NCI-H1930 (cell line): Measurements from ENCODE around the gene HBS1L.

Experiments used
- DNase-seq, 2 experiments: peaks; one replicate each; lab custom pipeline; 2025; lab: John Stamatoyannopoulos, UW

HBS1L gene

DNA sequence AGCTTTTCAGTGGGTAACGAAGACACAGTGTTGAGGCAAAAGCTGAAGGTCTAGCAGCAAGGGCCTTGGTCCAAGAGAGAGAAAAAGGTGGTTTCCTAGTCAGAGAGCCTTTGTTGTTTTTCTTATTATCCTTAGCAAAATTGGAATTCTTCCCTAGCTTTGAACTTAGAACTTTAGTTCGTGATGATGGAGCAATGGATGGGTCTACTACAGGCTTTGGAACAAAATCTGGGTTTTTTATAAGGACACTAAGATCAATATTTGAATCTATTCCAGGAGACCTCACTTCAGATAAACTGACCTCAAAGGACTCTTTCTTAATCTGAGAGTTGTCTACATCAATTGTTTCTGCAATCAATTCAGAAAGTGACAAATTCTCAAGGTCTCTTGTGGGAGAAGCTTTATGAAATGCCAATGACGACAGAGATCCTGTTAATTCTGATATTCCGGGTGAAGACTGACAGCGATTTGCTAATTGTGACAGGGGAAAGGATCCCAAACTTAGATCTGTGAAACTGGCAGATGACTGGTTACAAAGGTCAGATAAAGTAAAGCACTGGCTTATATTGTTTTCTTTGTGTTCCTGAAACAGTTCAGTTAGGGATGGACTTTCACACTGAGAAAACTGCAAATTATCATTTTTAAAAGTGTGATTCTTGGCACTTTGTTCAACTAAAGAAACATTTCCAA, 17.7 kb downstream of the HBS1L start:
- no peak for DNase-seq

- DNase-seq = no peak
Observed at GRCh38 chr6:135033238-135033637, 21.4 kb downstream of the HBS1L start.

DNA sequence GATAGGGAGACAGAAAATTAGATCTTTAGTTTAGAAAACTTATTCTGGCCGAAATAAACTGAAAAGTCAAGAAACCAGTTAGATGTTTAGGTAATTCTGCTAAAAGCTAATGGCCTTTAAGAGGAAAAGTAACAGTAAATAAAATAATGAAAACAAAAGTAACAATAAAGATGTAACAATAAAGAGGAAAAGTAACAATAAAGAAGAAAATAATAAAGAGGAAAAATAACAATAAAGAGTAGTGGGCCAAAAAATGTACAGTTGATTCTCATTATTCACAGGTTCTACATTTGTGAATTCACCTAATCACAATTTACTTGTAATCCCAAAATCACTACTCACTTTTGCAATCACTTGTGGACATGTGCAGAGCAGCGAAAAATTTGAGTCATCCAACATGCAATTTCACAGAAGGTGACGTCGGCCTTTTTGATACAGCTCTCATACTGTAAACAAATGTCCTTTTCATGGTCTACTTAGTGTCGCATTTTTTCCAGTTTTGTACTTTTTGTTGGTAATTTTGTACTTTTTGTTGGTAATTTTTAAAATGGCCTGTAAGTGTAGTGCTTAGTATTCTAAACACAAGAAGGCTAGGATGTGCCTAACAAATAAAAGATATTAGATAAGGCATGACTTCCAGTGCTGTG, 24.0 kb downstream of the HBS1L start:
- no peak for DNase-seq

- DNase-seq = no peak
Observed at GRCh38 chr6:135030056-135030473, 24.6 kb downstream of the HBS1L start.

DNA sequence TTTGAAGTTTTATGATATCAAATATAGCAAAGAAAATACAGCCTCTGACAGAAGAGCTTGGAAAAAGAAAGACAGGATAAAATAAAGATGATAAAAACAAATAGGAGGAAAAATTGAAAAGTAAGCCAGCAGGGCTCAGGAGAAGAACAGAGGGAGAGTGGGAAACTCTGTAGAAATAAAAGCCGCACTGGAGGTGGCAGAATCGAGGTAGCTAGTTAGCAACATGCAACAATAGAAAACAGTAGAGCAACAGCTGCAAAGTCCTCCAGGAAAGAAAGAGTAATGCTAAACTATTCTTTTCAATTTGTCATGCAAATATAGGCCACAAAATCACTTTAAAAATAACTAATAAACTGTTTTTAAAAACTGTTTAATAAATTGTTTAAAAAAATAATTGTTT, 28.8 kb downstream of the HBS1L start:
- no peak for DNase-seq

- DNase-seq = no peak
Observed at GRCh38 chr6:135025175-135025574, 29.4 kb downstream of the HBS1L start.

DNA sequence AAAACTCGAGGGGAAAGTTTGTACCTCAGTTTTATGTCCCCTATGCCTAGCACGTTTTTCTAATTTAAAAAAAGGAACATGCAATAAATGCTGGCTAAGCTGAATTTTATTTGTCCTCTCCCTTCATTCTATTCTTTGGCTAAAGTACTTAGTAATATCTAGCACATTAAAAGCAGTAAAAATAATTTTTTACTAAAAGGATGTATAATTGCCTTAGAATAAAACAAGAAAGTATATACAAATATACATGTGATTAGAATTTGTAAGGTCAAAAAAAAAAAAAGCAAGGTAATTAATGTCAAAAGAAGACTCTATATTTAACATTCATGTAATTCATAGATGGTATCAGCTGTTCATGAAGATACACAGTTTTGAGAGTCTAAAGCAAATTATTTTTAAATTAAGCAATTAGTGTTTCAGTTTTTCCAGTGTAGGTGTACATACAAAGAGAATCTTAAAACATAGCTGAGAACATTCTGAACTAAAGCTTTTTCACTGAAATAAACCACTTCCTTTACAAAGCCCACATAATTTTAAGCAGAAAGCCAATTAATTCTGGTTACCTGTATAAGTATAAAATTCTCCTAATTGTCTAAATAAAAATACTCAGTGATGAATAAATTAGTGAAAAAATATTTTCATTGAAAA, 32.4 kb downstream of the HBS1L start:
- no peak for DNase-seq

DNA sequence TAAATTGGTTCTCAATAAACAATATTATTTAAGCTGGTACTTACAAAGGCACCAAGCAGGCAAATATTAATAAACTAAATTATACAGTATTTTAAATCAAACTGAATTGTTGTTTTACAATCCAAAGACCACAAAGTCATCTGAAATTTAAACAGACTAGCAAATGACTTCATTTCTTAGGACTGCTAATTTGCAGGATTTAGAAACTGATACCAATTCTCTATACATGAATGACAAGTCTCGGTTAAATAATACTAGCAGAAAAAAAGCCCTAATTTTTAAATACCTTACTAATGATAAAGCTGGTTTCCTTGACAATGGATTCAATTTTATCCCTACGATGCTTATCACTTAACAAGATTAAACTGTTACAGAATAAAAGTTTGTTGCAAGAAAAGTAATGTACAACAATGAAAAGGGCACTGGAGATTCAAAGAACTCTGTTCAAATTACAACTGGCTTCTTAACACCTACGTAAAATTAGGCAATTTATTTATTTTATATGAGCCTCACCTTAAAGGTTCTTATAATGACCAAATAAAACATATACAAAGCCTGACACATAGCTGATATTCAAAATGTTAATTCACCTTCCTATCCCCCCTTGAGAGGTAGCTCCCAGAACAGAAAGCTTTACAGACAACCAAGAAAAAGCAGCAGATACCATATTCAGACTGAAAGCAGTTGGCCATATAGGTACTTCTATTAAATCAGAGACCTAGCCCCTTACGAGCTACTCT, 33.1 kb downstream of the HBS1L start:
- no peak for DNase-seq

DNA sequence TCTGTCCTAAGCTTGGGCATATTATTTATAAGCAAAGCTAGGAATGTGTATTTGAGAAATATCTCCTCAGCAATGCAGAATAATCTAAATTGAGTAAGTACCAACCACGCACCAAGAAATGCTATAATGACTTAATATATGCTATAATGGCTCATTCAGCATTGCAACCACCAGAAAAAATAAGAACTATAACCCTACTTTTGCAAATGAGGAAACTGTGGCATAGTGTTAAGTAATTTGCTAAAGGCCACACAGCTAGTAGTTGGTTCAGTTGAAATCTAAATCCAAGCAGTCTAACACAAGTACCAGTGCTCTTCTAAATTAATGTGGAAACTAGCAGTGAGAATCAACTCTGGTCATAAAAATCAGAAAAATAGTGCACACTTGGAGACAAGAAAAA, 35.7 kb downstream of the HBS1L start:
- no peak for DNase-seq

DNA sequence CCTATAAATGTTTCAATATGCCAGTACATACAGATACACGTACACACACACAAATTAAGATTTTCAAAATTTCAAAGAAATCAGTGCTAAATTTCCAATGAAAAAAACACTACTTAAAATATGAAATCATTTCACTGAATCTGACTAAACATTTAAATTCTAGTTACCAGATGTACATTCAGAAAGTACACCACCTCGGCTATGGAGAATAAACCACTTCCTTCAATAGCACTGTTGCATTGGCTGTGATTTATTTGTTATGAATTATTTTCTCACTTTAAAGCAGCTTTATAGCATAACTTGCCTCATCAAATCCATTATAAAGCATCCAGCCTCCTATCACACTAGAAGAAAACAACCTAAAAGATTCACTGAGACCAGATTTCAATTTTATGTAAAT, 36.6 kb downstream of the HBS1L start:
- no peak for DNase-seq

GRCh38 chr6:135014353-135014832, 40.2 kb downstream of the HBS1L start:
- DNase-seq = no peak

- DNase-seq = no peak
Observed at GRCh38 chr6:135013211-135013610, 41.4 kb downstream of the HBS1L start.

DNA sequence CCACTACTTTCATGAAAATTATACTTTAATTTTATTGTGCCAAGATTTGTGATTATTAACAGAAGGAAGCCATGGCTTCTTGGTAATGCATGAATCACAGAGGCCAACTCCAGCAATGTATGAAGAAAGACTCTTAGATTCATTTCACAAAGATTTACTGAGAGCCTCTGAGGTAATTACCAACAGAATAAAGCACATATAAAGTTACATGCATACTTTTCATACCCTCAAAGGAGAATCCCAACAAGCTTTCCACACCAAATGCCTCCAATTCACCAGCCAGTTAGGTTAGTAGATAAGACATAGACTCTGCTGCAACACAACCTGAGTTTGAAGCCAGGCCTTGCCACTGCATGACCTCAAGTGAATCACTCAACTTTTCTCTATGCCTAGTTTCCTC, 41.9 kb downstream of the HBS1L start:
- DNase-seq = no peak

DNA sequence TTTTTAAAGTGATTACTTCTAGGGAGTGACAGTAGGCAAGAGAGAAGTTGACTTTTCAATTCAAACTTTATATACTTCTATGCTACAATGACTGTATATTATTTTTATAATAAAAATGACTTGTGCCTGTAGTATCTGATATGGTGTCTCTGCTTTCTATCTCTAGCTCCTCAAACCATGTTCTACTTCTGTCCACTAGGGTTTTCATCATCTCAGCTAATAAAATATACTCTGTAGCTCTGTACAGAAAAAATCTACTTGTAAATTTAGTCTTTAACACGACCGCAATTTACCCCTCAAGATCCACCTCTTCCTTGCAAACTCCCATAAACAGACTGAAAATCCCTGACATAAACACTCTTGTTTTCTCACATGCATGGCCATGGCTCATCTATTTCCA, 42.3 kb downstream of the HBS1L start:
- no peak for DNase-seq

GRCh38 chr6:135008941-135009290, 45.7 kb downstream of the HBS1L start:
- no peak for DNase-seq

DNA sequence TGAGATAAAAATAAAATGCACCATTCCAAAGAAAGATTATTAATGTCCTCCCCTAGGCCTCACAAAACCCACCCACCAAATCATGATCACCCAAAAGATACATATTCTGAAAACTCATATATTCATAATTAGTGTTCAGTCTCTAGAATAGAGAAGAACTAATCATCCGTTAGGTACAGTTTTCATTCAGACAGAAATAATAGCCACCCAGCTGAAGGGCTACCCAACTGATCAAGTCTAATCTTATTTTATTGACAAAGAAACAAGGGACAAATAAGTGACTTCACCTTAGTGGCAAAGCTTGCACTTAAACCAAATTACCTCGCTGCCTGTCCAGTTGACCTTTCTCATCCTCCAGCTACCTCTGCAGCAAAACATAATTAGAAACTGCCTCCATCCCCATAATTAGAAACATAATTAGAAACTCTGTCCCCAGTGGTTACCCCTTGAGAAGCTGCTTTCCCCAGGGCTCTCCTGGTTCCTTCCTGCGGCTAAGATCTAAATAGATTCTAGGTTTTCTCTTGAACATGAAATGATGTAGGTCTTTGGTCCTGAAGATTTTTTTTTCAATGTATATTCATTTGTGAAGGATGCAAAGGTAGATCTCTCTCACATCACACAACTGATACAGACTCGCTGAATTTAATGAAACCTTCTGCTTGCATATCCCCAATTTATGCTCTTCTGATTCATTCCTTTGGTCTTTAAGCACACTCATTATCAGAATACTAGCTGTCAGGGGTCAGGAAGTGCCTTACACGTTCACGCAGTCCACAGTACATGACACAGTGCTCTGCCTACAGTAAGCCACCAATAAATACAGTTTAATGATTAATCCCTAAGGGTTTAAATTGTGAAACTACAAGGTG, 46.3 kb downstream of the HBS1L start:
- DNase-seq = no peak

DNA sequence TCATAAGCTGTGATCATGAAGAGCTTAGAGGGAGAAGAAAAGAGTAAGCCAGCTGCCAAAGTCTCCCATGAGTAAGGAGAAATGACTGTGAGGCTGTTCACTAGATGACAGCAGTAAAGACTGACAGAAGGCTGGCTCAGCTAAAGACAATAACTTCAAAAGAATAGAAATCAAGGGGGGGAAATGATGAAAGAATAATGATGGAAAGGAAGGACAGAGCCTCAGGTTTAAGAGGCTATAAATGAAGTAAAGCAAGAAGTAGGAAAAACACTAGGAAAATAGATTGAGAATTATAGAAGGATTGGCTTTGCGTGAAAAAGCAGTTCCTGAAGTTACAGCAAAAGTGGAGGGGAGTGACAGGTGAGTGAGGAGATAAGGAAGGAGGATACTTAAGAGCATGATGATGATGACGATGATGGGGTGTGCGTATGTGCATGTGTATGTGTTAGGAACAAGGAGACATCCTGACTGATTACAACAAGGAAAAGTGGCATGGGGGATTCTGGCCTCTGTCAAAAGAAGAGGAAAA, 48.2 kb downstream of the HBS1L start:
- DNase-seq = no peak

- no peak for DNase-seq
Observed at GRCh38 chr6:135004399-135004798, 50.2 kb downstream of the HBS1L start.

DNA sequence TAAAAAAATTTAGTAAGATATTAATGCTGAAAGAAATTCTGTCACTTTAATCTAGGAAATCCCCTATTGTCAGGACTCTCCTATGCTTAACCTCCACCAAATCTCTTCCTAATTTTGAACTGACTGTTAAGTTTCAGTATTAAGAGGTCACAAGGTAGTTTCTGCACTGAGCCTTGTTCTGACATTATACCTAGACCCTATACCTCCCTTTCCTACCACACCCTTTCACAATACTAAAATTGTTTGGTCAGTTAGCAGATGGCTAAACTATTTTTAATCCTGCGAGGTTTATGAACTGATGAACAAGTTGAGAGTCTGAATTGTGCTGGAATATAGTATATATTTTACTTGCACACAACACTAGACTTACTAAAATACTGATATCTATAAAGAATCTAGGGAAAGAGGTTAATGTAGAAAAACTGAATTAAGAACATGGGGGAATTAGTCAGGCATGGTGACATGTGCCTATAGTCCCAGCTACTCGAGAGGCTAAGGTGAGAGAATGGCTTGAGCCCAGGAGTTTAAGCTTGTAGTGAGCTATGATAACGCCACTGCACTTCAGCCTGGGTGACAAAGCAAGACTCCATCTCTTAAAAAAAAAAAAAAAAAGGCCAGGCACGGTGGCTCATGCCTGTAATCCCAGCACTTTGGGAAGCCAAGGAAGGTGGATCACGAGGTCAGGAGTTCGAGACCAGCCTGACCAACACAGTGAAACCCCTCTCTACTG, 51.5 kb downstream of the HBS1L start:
- no peak for DNase-seq

DNA sequence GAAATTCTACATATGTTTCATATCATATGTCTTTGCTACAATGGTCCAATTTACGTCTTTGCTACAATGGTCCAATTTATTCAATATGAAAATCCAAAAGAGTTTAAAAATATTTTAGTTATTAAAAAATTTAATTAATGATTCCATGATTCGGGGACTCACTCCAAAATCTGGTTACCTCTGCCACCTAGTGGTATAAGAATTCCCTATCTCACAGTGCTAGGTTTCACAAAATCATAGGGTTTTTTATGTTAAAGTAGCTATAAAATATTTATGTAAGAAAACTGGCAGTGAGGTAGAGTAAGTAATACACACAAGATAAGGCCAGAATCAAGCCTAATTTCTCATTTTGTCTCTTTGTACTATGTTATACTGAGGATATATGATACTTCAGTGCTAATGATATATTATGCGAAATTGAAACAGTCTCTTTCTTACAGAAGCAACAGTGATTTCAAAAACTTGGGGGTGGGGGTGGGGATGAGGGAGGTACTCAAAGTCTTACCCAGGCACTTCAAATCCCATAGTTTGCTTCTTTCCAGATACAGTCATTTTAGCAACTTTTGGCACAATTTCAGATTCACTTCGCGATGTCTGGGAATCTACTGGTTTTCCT, 52.3 kb downstream of the HBS1L start:
- no peak for DNase-seq
